Epithelial cell of proximal tubule (primary cell): ENCODE results near the gene SPECC1. TPM values are rescaled to one million over a fixed set of nuclear protein-coding genes. Genes with fewer than 3 reads are reported as not detected.

Experiments used
- DNase-seq: peaks from one replicate; pipeline ENCODE4 v3.0.0-alpha.2; 2011; ENCODE audit warnings: low read depth
- H3K4me3 ChIP-seq: 2 replicates; pipeline ENCODE4 v1.5.1; 2011; ENCODE audit warnings: low read depth, mild to moderate bottlenecking, low read length
- total RNA-seq: library from RNA; depleted of rRNA; stranded (reverse); fragments of >200 nt; gene quantifications from 2 replicates; pipeline ENCODE4 v1.2.3, GENCODE V29; 2015
- TF ChIP-seq, protein P1 (sequence below): conservative IDR thresholded peaks from 2 replicates; pipeline ENCODE4 v1.5.1; 2012; ENCODE audit warnings: low read depth, mild to moderate bottlenecking, low read length

SPECC1 gene
- total RNA-seq, 1 donor from 2014 or later = 39.3 TPM

DNA sequence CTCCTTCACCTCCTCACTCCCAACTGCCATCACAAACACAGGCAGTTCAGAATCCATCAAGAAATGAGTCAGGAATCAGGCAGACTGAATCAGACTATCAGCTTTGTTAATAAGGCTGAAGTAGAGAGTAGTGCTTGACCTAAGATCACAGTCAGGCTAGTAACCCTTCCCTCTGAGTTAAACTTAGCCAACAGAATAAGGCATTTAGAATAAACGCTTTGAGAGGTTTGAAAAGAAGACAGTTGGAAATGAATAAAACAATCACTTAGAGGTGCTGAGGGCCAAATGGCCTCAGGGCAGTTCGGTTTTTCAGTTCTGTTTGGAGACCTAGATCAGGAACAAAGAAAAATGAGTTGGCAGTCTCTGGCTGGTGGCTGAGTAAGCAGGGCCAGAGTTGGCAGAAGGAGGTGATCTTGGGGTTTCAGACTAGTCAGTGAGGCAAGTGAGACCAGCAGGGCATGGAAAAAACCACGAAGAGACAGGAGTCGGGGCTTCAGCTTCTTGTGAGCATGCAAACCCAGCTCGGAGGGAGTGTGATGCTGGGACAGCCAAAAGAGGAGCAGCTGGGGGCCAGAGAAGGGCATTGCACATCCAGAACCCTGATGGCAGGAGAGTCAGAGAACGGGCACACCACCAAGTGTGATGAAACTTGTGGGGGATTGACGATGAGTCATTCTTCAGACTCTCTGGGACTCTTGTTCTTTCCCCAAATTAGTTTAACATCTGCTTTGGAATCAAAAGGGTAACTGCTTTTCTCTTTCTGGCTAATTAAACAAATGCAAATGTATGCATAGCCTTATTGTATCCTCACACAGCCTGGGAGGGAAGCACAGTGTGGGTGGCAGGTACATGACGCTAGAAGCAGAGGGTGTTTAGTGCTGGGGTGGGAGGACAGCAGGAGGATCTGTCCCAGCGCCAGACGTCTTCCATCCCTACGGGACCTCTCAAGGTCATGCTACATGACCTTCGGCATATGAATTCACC lies 54.8 kb downstream of the SPECC1 start:
- TF ChIP-seq, protein P1, sequence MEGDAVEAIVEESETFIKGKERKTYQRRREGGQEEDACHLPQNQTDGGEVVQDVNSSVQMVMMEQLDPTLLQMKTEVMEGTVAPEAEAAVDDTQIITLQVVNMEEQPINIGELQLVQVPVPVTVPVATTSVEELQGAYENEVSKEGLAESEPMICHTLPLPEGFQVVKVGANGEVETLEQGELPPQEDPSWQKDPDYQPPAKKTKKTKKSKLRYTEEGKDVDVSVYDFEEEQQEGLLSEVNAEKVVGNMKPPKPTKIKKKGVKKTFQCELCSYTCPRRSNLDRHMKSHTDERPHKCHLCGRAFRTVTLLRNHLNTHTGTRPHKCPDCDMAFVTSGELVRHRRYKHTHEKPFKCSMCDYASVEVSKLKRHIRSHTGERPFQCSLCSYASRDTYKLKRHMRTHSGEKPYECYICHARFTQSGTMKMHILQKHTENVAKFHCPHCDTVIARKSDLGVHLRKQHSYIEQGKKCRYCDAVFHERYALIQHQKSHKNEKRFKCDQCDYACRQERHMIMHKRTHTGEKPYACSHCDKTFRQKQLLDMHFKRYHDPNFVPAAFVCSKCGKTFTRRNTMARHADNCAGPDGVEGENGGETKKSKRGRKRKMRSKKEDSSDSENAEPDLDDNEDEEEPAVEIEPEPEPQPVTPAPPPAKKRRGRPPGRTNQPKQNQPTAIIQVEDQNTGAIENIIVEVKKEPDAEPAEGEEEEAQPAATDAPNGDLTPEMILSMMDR = no peak
- peak; percentile 79 for DNase-seq
- H3K4me3 ChIP-seq = no peak overlapping the region

DNA sequence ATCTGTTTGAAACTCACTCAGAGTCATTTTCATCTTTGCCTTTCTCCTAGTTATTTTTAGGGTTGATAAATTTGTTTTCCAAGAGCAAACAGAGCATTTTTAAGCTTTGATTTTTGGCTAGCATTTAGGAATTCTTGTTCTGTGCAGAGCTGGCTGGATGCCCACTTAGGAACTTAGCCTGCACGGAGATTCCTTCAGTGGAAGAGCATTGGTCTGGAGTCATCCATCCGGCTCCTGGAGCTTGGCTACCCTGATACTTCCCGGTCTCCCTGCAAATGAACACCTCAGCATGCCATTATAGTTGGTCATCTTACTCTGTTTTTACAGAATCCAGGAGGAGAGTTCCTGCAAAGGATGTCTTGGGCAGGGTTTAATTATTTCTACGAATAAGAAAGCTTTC lies 57.1 kb downstream of the SPECC1 start:
- peak; percentile 59 for DNase-seq
- H3K4me3 ChIP-seq = no peak overlapping the region
- TF ChIP-seq, protein P1 = no peak

DNA sequence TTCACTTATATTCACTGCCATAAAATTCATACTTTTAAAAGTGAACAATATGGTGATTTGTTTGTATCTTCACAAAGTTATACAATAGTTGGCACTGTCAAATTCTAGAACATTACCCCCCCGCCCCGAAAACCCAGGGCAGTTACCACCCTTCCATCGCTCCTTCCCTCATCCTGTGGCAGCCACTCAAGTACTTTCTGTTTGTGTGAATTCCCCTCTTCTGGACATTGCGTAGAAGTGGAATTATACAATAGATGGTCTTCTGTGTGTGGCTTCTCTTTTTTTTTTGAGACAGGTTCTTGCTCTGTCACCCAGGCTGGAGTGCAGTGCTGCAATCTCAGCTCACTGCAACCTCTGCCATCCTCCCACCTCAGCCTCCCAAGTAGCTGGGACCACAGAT lies 58.6 kb downstream of the SPECC1 start:
- H3K4me3 ChIP-seq = no peak overlapping the region
- no peak for DNase-seq
- TF ChIP-seq, protein P1 = no peak

DNA sequence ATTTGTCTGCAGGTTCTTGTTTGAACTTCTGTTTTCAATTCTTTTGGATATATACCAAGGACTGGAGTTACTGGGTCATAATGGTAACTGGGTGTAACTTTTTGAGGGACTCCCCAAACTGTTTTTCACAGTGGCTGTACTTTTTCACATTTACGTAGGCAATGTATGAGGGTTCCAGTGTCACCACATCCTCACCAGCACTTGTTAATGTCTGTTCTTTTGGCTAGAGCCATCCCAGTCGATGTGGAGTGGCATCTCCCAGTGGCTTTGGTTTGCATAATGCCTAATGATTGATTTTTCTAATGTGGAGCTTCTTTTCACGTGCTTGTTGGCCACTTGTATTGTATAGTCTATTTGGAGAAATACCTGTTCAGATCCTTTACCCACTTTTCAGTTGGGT lies 59.3 kb downstream of the SPECC1 start:
- no peak for DNase-seq

DNA sequence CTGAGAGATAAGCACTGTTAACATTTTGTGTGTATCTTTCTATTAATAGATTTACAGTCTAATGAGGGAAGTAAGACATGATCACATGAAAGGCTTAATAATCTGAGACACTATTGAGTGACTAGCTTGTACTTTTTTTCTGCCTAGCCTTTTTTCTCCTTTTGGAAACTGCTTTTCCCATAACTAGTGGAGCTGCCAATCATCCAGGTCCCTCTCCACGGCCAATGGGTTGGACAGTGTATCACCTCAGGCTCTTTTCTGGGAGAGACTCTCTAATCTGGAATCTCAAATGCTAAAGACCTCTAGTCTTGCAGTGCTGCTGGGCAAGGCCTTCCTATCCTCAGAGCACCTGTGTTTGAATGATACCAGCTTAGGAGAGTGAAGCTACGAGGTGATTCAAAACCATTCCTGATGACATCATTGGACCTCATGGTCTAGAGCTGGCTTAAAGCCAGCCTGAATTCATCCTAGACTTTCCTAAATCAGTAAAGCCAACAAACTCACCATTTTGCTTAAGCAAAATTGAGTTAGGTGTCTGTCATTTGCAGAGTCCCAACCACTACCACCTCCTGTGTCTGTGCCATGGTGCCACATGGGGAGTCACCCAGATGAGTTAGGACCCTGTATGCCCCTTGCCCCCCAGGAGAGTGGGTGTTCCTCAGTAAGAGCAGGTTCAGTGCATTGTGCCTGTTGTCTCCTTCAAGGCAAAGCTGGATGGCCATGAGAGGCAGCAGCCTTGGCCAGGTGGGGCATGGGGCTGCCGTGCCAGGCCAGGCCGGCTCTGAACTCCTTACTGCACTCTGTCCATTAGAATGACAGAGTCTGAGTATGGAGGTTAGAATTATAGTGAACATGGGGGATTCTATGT lies 62.9 kb downstream of the SPECC1 start:
- no peak for DNase-seq
- no peak overlapping the region for H3K4me3 ChIP-seq
- TF ChIP-seq, protein P1 = no peak

More for the DNA sequence above, 59.3 kb downstream of the SPECC1 start:
- TF ChIP-seq, protein P1 = no peak
- H3K4me3 ChIP-seq = no peak overlapping the region

DNA sequence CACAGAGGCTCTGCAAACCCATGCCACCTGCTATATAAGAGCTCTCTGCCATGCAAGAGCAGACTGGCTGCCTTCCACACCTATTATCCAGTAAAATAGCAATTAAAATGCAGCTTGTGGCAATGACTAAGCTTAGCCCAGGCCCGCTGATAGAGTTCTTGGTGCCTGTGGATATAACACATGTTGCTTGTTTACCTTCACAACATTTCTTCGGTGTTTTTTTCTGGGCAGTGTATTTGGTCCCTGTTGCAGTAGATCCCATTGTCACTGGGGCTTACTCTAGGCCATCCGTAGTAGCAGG lies 63.5 kb downstream of the SPECC1 start:
- TF ChIP-seq, protein P1 = no peak
- no peak for DNase-seq
- no peak overlapping the region for H3K4me3 ChIP-seq
